HepG2 (cell line): ENCODE data around the gene GPALPP1.

Source experiments
- ATF1 ChIP-seq: IDR thresholded peaks from 2 replicates; pipeline ENCODE4 v1.6.1; 2016; ENCODE audit warnings: mild to moderate bottlenecking, control low read depth
- BHLHE40 ChIP-seq: IDR thresholded peaks from 2 replicates; pipeline ENCODE4 v1.6.1; 2011; ENCODE audit warnings: low read length, improper control_type of control experiment
- CC2D1A ChIP-seq: sonication (generic); formaldehyde crosslinking; IDR thresholded peaks from 2 replicates; pipeline ENCODE4 v1.8.1; 2023; ENCODE audit warnings: mild to moderate bottlenecking, missing genetic modification reagents
- JUN ChIP-seq: sonication (generic); formaldehyde crosslinking; IDR thresholded peaks from 2 replicates; pipeline ENCODE4 v1.4.0; 2020; ENCODE audit warnings: mild to moderate bottlenecking, missing genetic modification reagents
- MAFK ChIP-seq, 2 experiments: IDR thresholded peaks in 1 of 2; conservative IDR thresholded peaks in 1 of 2; 2 replicates each; pipeline ENCODE4 v1.6.1; 2011; ENCODE audit warnings: improper control_type of control experiment in 2 of 2, low read length in 2 of 2
- POLR2A ChIP-seq, 2 experiments: IDR thresholded peaks; 2 replicates each; pipeline ENCODE4 v1.6.1; 2011; ENCODE audit warnings: low read depth in 2 of 2, low read length in 2 of 2, mild to moderate bottlenecking in 1 of 2, moderate library complexity in 1 of 2; ENCODE audit not compliant: insufficient read depth in 1 of 2
- RNF2 ChIP-seq: fragments of 450-650 bp; conservative IDR thresholded peaks from 2 replicates; pipeline ENCODE4 v1.6.1; 2016; ENCODE audit warnings: low read depth
- SRSF9 ChIP-seq: fragments of 200-400 bp; formaldehyde crosslinking; IDR thresholded peaks from 2 replicates; pipeline ENCODE4 v1.6.1; 2018; ENCODE audit warnings: borderline replicate concordance, mild to moderate bottlenecking, low read depth, low read length; ENCODE audit not compliant: insufficient read depth, poor library complexity, severe bottlenecking
- TCF7L2 ChIP-seq: IDR thresholded peaks from 2 replicates; pipeline ENCODE4 v1.6.1; 2011; ENCODE audit warnings: mild to moderate bottlenecking, low read depth, low read length, moderate library complexity
- ZNF274 ChIP-seq: sonication (generic); formaldehyde crosslinking; IDR thresholded peaks from 2 replicates; pipeline ENCODE4 v1.5.1; 2020; ENCODE audit warnings: mild to moderate bottlenecking, missing genetic modification reagents
- ZNF496 ChIP-seq: sonication (generic); formaldehyde crosslinking; IDR thresholded peaks from 2 replicates; pipeline ENCODE4 v1.8.1; 2023; ENCODE audit warnings: mild to moderate bottlenecking, moderate library complexity, missing genetic modification reagents; ENCODE audit not compliant: insufficient replicate concordance
- TF ChIP-seq, protein P1 (sequence below): sonication (generic); formaldehyde crosslinking; IDR thresholded peaks from 2 replicates; pipeline ENCODE4 v1.5.0; 2020; ENCODE audit warnings: mild to moderate bottlenecking, missing genetic modification reagents, moderate library complexity

GRCh38 chr13:45055902-45056648 lies 66.7 kb downstream of the GPALPP1 start:
- TF ChIP-seq, protein P1, sequence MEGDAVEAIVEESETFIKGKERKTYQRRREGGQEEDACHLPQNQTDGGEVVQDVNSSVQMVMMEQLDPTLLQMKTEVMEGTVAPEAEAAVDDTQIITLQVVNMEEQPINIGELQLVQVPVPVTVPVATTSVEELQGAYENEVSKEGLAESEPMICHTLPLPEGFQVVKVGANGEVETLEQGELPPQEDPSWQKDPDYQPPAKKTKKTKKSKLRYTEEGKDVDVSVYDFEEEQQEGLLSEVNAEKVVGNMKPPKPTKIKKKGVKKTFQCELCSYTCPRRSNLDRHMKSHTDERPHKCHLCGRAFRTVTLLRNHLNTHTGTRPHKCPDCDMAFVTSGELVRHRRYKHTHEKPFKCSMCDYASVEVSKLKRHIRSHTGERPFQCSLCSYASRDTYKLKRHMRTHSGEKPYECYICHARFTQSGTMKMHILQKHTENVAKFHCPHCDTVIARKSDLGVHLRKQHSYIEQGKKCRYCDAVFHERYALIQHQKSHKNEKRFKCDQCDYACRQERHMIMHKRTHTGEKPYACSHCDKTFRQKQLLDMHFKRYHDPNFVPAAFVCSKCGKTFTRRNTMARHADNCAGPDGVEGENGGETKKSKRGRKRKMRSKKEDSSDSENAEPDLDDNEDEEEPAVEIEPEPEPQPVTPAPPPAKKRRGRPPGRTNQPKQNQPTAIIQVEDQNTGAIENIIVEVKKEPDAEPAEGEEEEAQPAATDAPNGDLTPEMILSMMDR (CRISPR knock-in tag) = no peak
- TF ChIP-seq ZNF496 (CRISPR knock-in tag) (no peak), RNF2 (no peak), ATF1 (CRISPR knock-in tag) (no peak), SRSF9 (no peak), ZNF274 (CRISPR knock-in tag) (no peak), BHLHE40 (no peak), JUN (no peak), TCF7L2 (no peak), MAFK (conservative IDR thresholded peaks at IDR 0.05 in 1 of 2, IDR thresholded peaks at IDR 0.05 in 1 of 2; ENCODE audit: low read length in 2 of 2) (no peak), CC2D1A (no peak), POLR2A (IDR thresholded peaks at IDR 0.05; ENCODE audit: insufficient read depth in 1 of 2, low read depth in 2 of 2, low read length in 2 of 2) (no peak)
